B cell (primary cell): ENCODE measurements around the gene RAPGEF1. TPM values are rescaled to one million over a fixed set of nuclear protein-coding genes. Genes with fewer than 3 reads are reported as not detected.

Experiments used
- ATAC-seq: fragments of 200-7000 bp; cut with Tn5 transposase; one replicate; pipeline ENCODE4 v1.10.0; 2021; ENCODE audit warnings: low read depth, mild to moderate bottlenecking, moderate number of reproducible peaks, moderate library complexity
- CTCF ChIA-PET: fragments of 350-600 bp; sonication (Branson Sonifier 250); formaldehyde crosslinking; loops from one replicate; lab custom pipeline; 2021; ENCODE audit warnings: antibody characterized with exemption, inconsistent platforms; lab: Charles Lee
- POLR2A ChIA-PET: fragments of 350-600 bp; sonication (Branson Sonifier 250); formaldehyde crosslinking; loops from one replicate; lab custom pipeline; 2021; ENCODE audit warnings: antibody characterized with exemption; lab: Charles Lee
- DNase-seq: peaks from one replicate; pipeline ENCODE4 v3.0.0; 2013
- H2AFZ ChIP-seq: 2 replicates; pipeline ENCODE4 v1.6.1; 2012; ENCODE audit warnings: mild to moderate bottlenecking, low read depth, low read length; ENCODE audit not compliant: insufficient read depth, poor library complexity, severe bottlenecking
- H3K27ac ChIP-seq, 2 donors: 1 replicate in 1 of 2; 2 replicates in 1 of 2; pipeline ENCODE4 v1.5.1; 2012 to 2013; ENCODE audit warnings: low read length in 2 of 2, mild to moderate bottlenecking in 2 of 2, moderate library complexity in 1 of 2
- H3K27me3 ChIP-seq, 4 experiments: fragments of 200-600 bp in 1 of 4; sonication (generic) in 1 of 4; replicated peaks in 1 of 4; 1 replicate in 2 of 4; 2 replicates in 2 of 4; pipeline versions ENCODE4 v1.6.1 to v1.7.0; 2013 to 2016; ENCODE audit warnings: low read length in 3 of 4, mild to moderate bottlenecking in 2 of 4, mixed read lengths in 1 of 4, moderate library complexity in 1 of 4; ENCODE audit not compliant: insufficient read depth in 4 of 4, control insufficient read depth in 3 of 4; ENCODE audit errors: control extremely low read depth in 1 of 4
- H3K36me3 ChIP-seq, 2 experiments: replicated peaks in 1 of 2; 1 replicate in 1 of 2; 2 replicates in 1 of 2; pipeline versions ENCODE4 v1.6.1 to v1.7.1; 2013; ENCODE audit warnings: low read length in 1 of 2; ENCODE audit not compliant: insufficient read depth in 2 of 2, control insufficient read depth in 1 of 2; ENCODE audit errors: control extremely low read depth in 1 of 2, extremely low read depth in 1 of 2
- H3K4me1 ChIP-seq, 2 donors: fragments of 200-600 bp in 1 of 2; sonication (generic) in 1 of 2; 1 replicate in 1 of 2; 2 replicates in 1 of 2; pipeline versions ENCODE4 v1.5.1 to v1.6.1; 2013 to 2017; ENCODE audit warnings: low read length in 2 of 2; ENCODE audit not compliant: control insufficient read depth in 2 of 2, insufficient read depth in 2 of 2
- H3K4me2 ChIP-seq: replicated peaks from 2 replicates; pipeline ENCODE3; 2012; ENCODE audit warnings: mild to moderate bottlenecking, low read depth, low read length; ENCODE audit not compliant: poor library complexity, severe bottlenecking
- H3K4me3 ChIP-seq, 5 experiments: fragments of 200-600 bp in 1 of 5; sonication (generic) in 1 of 5; 1 replicate in 3 of 5; 2 replicates in 2 of 5; pipeline versions ENCODE4 v1.5.1 to v1.7.0; 2011 to 2016; ENCODE audit warnings: low read length in 4 of 5, mild to moderate bottlenecking in 4 of 5, low read depth in 2 of 5, control low read depth in 1 of 5, moderate library complexity in 1 of 5; ENCODE audit not compliant: insufficient read depth in 1 of 5; ENCODE audit errors: control extremely low read depth in 1 of 5, extremely low read depth in 1 of 5
- H3K79me2 ChIP-seq: fragments of 200-600 bp; sonication (generic); one replicate; pipeline ENCODE4 v1.6.0; 2016; ENCODE audit warnings: low read length; ENCODE audit not compliant: control insufficient read depth, insufficient read depth
- H3K9ac ChIP-seq: fragments of 200-600 bp; sonication (generic); 2 replicates; pipeline ENCODE4 v1.6.1; 2017; ENCODE audit warnings: mild to moderate bottlenecking, low read length, moderate library complexity
- H3K9me3 ChIP-seq, 3 donors: one replicate each; pipeline versions ENCODE4 v1.6.1 to v1.7.1; 2013; ENCODE audit warnings: low read length in 2 of 3; ENCODE audit not compliant: control insufficient read depth in 2 of 3, insufficient read depth in 1 of 3; ENCODE audit errors: control extremely low read depth in 1 of 3
- H4K20me1 ChIP-seq: 2 replicates; pipeline ENCODE4 v1.6.0; 2012; ENCODE audit warnings: mild to moderate bottlenecking, low read length; ENCODE audit not compliant: insufficient read depth, control insufficient read depth, poor library complexity, severe bottlenecking
- H3K27ac Mint-ChIP-seq: one replicate; pipeline ENCODE4 v1.8.0; 2021; ENCODE audit warnings: mixed read lengths
- H3K27me3 Mint-ChIP-seq: one replicate; pipeline ENCODE4 v1.8.0; 2021; ENCODE audit warnings: mixed read lengths
- H3K4me1 Mint-ChIP-seq: one replicate; pipeline ENCODE4 v1.8.0; 2021; ENCODE audit warnings: mixed read lengths
- H3K4me3 Mint-ChIP-seq: one replicate; pipeline ENCODE4 v1.8.0; 2021; ENCODE audit warnings: mixed read lengths
- H3K9me3 Mint-ChIP-seq: one replicate; pipeline ENCODE4 v1.8.0; 2022; ENCODE audit warnings: mixed read lengths; ENCODE audit not compliant: insufficient read depth
- CTCF ChIP-seq: fragments of 200-600 bp; IDR thresholded peaks from one replicate; pipeline ENCODE4 v1.8.0; 2022; ENCODE audit warnings: antibody characterized with exemption, mild to moderate bottlenecking
- EZH2 ChIP-seq: IDR thresholded peaks from 2 replicates; pipeline ENCODE4 v1.6.1; 2012; ENCODE audit warnings: borderline replicate concordance, low read depth, mild to moderate bottlenecking, moderate library complexity, low read length; ENCODE audit not compliant: insufficient read depth, poor library complexity, severe bottlenecking
- WGBS: methylation state at CpG from one replicate; pipeline ENCODE4 v1.1.5; 2013; ENCODE audit warnings: missing lambda C conversion rate; ENCODE audit not compliant: insufficient coverage; 5-methylcytosine and 5-hydroxymethylcytosine counted together
- intact Hi-C: fragments of 100-400 bp; cut with micrococcal nuclease; formaldehyde crosslinking; loops from one replicate; pipeline ENCODE4 v1.10.0; 2022
- polyA plus RNA-seq: library from polyadenylated mRNA; depleted of rRNA; stranded (reverse); fragments of >200 nt; gene quantifications from 2 replicates; pipeline ENCODE4 v1.2.3, GENCODE V29; 2012
- total RNA-seq, 2 donors: library from RNA; stranded (reverse); fragments of 120-200 nt in 1 of 2; gene quantifications; 1 replicate in 1 of 2; 2 replicates in 1 of 2; pipeline versions ENCODE4 v1.2.3 to v1.2.4, GENCODE V29; 2013 to 2022

RAPGEF1 gene
- total and polyA plus RNA-seq, 2 donors (not counting 1 experiment from before 2014, with no cell fraction given): 134 to 447 TPM

- CTCF ChIA-PET: interaction anchor here (0.7 kb wide), 1 partner anchor 23 kb away, joined by 3 read pairs; no protein-coding TSS in a partner anchor
- Histone ChIP-seq H3K9ac (no peak overlapping the region), H3K4me2 (no peak overlapping the region), H3K79me2 (no peaks in the 10 kb centered on the region), H3K9me3 (no peaks in the 10 kb centered on the region), H3K36me3 (no peaks in the 10 kb centered on the region), H3K4me3 (no peak overlapping the region), H3K27ac (no peak overlapping the region), H3K4me1 (no peaks in the 10 kb centered on the region), H2AFZ (no peak overlapping the region), H4K20me1 (no peaks in the 10 kb centered on the region), H3K27me3 (peaks cover 0 to 15% (median 2%) of the 10 kb centered on the region in 4 experiments)
- DNase-seq (no peak), ATAC-seq (no peak)
- no peak overlapping the region for H3K27ac Mint-ChIP-seq
- WGBS: 66% methylated on average over 3 of the region's 3 CpGs
- H3K4me1 Mint-ChIP-seq: no peaks in the 10 kb centered on the region
- H3K9me3 Mint-ChIP-seq: peaks cover 12% of the 10 kb centered on the region
- H3K4me3 Mint-ChIP-seq: no peak overlapping the region
- POLR2A ChIA-PET: no interaction called here
- peaks cover 46% of the 10 kb centered on the region for H3K27me3 Mint-ChIP-seq
- intact Hi-C loops: no loop called here
- no peak for TF ChIP-seq CTCF
- no peak for TF ChIP-seq EZH2
These were observed 41.2 kb upstream of the RAPGEF1 start for GRCh38 chr9:131781069-131781468.

- Histone ChIP-seq H3K4me3 (no peak overlapping the region), H2AFZ (no peak overlapping the region), H3K4me2 (no peak overlapping the region), H3K36me3 (no peaks in the 10 kb centered on the region), H3K79me2 (no peaks in the 10 kb centered on the region), H3K9me3 (peaks cover 0 to 12% (median 0%) of the 10 kb centered on the region in 3 donors), H4K20me1 (no peaks in the 10 kb centered on the region), H3K27me3 (peaks cover 0 to 15% (median 2%) of the 10 kb centered on the region in 4 experiments), H3K4me1 (no peaks in the 10 kb centered on the region), H3K9ac (no peak overlapping the region), H3K27ac (no peak overlapping the region)
- POLR2A ChIA-PET: no interaction called here
- 27% methylated on average over 6 of the region's 7 CpGs for WGBS
- Mint-ChIP-seq H3K4me1 (no peaks in the 10 kb centered on the region), H3K27ac (no peak overlapping the region), H3K4me3 (no peak overlapping the region), H3K9me3 (no peaks in the 10 kb centered on the region), H3K27me3 (peaks cover 29% of the 10 kb centered on the region)
- DNase-seq: no peak
- intact Hi-C loops: no loop called here
- ATAC-seq: no peak
- CTCF ChIA-PET: no interaction called here
- TF ChIP-seq EZH2: no peak
- TF ChIP-seq CTCF: no peak
These were observed 36.6 kb upstream of the RAPGEF1 start for GRCh38 chr9:131776473-131776872.
